IPS-11a (cell line): ENCODE measurements around the gene AHNAK2.

Experiments used
- H3K4me3 ChIP-seq: one replicate; pipeline ENCODE4 v1.5.1; 2013; ENCODE audit warnings: low read depth, low read length, control low read depth

The AHNAK2 gene

DNA sequence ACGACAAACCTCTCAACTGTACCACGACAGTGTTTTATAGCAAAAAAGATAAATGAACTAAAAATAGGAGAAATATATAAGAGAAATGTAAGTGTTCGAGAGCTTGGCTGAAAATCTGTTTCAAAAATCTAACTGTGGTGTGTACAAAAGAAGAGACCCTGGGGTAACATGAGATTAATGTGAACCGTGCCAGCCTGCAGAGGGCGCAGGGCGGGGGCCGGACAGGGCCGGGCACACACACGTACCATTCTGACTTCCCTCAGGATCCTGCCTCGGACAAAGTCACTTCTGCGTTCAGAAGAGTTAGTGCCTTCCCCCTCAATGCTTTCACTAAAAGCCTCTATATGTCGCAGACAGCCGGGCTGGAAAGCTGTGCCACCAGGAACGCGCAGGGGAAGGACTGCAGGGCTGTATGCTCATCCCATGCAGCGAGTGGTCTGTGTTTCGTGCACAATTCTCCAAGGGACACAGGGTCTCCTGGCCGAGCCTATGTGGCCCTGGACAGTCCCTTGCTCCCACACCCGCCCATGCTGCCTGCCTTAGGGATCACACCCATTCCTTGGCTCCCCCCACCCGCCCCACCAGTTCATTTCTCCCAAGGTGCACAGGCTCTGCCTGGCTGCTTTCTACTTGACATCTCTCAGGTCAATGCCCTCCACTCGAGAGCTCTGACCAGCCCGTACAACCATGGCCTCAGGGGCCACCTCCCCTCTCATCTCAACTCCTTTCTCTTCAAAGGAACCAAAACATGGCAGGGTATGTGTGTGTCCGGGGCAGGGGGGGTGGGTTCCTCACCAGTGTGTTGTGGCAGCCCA lies 34.2 kb upstream of the AHNAK2 start:
- no peak overlapping the region for H3K4me3 ChIP-seq

DNA sequence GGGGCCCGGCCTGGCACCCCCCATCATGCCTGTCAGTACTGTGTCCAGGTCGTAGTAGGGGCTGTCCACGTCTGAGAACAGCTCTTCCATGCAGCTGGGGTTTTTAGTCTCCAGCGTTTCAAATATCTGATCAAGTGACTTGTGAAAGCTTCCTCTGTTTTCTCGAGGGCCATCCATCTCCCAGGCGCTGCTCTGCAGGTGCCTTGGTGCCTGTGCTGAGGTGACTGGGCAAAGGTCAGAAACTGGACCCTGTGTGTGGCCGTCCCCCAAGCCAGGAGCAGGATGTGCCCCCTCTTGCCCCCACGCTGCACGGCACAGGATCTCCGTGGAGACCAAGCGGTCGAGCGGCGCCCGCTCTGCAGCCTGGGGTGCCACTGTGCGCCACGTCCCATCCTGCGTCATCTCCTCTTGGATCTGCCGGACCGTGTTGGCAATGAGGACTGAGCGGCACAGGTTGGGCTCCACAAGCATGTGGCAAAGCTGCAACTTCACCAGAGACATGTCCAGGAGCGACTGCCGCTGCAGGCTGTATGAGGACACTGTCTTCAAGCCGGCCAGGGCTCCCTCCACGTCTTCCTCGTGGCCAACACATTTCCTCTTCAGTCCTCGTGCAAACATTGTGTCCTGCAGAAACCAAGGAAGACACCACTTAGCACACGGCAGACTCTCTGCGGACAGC lies 33.3 kb upstream of the AHNAK2 start:
- H3K4me3 ChIP-seq: no peak overlapping the region

DNA sequence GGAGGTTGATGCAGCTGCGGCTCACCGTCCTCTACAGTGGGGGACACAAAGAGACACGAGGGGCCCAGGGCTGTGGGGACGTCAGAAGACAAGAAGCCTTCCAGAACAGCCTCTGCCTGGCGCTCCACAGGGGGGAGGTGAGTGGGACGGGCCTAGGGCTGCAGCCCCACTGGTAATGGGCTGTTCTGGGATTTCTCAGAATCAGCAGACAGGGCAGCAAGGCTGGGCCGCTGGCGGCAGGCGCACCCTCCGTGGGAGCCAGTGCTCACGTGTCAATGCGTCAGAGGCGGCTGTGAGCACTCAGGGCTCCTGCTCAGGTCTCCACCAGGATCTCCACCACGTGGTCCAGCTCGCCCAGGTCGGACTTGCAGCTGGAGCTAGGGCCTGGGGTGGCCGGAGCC lies 32.7 kb upstream of the AHNAK2 start:
- H3K4me3 ChIP-seq: no peak overlapping the region

DNA sequence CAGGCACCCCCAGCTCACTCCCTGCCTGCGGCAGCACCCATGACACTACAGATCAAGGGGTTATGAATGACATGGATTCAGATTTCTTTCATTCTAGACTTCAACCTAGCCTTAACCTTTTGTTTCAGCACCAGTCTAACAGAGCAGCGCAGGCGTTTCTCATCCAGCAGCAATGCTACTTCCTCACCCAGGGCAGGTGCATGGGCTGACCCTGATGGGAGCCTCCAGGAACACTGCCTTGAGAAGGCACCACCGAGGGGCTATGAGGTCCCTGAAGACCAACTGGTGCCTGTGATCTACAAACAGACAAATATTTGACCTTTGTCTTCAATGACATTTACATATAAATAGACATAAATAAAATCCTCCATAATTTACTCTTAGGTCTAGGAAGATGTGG lies 31.9 kb upstream of the AHNAK2 start:
- H3K4me3 ChIP-seq: no peak overlapping the region

DNA sequence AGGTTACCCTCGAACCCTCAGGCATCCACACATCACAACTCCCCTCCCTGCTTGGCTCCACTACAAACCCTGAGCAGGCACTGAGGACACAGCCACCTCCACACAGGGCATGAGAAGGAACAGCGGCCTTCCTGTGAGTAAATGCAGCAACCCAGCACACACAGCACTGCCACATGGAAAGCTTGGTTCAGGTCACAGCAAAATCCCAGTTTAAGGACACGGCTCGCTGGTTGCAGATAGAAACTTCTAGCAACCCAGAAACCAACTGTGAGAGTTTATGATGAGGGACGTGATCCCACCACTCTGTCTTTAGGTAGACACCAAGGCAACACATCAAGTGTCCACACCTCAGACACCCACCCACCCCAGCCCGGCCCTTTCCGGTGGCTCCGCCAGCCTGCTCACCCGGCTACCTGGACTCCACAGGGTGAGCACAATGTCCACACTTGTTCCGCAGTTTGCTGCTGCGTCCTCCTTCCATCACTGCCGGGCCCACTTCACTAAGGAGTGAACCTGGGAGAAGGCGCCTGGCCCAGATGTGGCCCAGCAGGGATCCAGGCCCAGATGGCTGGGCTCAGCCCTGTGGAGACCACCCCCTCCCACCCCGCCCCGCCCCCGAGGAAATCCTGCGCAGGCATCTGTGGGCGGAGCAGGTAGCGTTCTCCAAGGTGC lies 29.6 kb upstream of the AHNAK2 start:
- no peak overlapping the region for H3K4me3 ChIP-seq

DNA sequence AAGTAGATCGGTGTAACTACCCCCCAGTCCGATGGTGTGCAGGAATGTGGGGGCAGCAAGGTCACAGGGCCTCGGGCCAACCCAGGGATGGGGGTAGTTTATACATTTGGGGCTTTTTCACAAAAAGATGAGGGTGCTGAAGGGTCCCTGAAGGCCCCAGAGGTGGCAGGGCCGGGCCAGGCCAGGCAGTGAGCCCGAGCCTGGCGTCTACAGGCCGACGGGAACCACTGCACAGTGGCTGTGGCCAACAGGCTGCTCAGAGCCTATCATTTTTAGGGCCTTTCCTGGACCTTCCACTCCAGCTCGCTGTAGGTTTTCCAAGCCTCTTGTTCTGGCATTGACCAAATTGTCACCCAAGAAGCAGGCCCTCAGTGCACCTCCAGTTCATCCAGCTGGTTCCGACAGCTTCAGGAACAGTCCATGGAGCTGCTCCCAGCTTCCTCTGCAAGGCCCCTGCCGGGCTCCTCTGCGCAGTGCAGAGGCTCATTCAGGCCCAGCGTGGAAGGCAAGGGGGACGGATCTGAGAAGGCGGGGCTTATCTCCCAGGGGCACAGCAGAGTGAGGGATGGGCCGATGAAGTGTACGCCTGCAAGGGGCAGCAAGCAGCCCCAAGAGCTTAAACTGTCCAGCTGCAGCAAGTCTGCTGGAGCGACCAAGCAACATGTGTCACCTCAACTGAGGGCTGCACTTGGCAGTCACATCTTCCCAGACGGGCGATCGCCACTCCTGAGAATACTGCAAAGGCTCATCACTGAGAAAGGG lies 28.8 kb upstream of the AHNAK2 start:
- no peak overlapping the region for H3K4me3 ChIP-seq

DNA sequence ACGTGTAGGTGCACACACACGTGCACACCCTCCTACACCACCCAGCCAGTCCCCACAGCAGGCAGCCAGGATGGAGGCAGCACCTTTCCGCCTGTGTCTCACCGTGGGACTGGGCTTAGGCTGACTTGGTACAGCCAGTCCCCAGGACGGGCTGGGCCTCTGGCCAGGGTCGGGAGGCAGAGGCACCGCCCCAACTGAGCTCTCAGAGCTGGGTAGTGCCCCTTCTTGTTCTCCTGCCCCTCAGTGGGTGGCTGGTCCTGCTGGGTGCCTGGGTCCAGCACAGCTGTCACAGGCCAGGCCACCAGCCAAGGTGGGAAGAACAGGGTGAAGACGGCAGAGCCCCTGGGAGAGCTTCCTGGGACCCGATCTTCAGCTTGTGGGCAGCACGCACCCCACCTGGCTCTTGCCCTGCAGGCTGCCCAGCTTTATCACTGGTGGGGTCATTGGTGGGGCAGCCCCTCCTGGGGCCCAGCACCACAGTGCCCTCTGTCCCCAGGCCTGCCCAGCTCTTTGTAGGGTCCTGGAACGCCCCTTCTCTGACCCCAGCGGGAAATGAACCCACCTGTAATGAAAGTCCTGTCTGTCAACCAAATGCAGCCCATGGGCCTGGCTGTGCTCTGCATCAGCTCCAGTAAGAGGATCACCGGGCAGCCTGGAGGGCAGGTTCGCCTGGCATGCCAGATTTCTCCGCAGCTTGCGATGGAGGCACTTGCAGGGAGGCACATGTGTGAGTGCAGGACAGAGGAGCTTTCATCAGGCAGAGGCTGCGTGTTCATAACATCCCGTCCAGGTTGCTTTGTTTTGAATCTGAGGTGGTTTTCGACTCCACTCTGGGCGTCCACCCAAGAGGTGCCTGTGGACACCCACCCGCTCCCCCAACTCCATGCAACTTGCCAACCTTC lies 28.0 kb upstream of the AHNAK2 start:
- no peak overlapping the region for H3K4me3 ChIP-seq

DNA sequence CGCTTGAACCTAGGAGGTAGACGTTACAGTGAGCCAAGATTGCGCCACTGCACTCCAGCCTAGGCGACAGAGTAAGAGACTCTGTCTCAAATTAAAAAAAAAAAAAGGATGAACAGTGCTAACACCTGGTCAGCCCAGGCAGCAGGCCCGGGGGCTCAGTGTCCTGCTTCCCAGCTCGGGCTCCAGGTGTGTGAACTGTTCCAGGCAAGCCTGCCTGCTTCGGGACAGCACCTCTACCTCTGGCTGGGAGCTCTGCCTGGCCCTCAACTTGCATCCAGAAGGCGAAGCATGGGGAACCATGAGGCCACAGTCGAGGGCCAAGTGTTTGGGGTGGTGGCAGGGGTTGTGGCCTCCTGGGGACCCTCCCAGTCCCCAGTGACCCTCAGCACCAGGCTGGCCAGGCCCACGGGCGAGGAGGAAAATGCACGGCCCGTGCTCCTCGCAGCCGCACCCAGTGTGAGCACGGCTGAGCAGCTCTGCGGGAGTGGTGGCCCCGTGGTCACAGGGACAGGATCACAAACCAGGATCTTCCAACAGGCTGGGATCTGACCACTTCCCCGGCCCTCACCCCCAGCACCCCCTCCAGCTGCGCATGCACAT lies 27.3 kb upstream of the AHNAK2 start:
- H3K4me3 ChIP-seq: no peak overlapping the region

DNA sequence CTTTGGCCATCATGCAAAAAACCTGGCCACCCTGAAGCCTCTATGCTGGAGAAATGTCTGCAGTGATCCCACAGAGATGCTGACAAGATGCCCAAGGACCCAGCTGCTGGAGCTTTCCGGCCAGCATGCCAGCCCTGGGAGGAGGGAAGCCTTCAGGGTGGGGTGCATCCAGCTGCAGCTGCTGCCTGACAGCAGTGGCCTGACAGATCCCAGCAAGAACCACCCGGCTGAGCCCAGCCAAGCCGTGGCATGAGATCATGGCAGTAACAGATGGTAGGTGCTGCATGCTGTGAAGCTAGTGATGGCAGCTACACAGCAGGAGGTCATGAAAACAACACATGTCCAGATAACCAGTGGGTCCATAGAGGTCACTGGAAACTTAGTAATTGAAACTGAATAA lies 21.2 kb upstream of the AHNAK2 start:
- H3K4me3 ChIP-seq: no peak overlapping the region

DNA sequence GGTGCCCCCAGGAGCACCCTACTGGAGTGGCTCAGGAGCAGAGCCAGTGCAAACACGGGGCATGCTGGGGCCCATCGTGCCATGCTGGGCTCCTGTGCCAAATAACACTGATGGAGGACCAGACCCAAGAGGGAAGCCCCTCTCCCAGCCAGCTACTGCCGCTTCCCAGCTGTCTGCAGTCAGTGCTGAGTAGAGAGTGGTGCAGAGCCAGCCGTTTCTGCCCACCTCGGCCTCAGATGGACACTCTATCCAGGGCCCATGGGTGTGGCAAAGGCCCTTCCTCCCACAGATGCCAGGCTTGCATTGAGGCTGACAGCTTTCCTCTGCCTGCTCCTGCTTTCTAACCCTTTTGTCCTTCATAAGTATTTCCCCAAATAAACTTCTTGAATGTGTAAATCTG lies 20.6 kb upstream of the AHNAK2 start:
- H3K4me3 ChIP-seq: no peak overlapping the region

DNA sequence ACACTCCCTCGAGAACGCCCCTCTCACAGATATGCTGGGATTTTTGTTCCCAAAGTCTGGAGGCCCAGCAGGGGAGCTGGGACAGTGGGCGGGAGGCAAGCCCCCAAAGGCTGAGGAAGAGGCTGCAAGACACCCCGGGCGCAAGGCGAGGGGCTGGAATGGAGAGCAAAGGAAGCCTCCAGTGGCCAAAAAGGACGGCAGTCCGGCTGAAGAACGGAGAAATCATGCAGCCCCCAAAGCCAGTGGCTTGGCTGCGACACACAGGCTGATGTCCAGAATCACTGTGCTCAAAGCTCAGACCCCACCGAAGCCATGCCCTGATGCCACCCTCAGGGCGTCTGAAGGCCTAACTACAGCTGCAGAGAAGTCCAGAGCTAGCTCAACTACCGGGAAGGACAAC lies 18.3 kb upstream of the AHNAK2 start:
- H3K4me3 ChIP-seq: no peak overlapping the region

DNA sequence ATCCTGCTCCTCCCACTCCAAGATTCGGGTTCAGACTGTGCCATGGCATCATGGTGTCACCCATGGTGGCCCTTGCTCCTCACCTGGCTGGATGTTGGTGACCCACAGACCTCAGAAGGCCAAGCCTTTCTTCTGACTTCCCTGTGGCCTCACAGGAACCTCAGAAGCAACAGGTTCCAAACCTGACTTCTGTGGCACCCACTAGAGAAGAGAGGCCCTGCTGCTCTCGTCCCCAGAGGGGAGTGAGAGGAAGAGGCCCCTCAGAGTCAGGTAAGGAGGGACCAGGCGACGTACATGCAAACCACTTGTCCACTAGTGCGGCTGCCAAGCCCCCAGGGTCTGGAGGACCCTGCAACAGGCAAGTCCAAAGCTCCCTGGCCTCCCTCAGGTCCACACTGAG lies 17.9 kb upstream of the AHNAK2 start:
- H3K4me3 ChIP-seq: no peak overlapping the region

DNA sequence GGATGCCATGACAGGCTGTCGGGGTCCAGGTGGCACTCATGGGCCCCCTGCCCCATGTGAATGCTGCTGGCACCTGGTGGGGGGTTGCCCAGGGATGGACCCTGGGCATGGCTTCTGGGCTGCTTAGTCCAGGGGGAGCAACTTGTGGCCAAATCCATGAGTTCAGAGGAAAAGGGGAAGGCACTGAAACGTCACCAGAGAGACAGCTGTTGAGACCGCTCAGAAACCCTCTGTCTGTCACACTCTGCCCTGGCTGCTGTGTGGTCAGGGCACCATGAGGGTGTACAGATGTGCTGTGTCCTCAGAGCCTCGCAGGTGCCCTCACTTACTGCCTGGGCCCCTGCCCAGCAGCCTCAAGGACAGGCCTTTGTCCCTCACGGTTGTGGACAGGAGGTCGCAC lies 16.8 kb upstream of the AHNAK2 start:
- no peak overlapping the region for H3K4me3 ChIP-seq

DNA sequence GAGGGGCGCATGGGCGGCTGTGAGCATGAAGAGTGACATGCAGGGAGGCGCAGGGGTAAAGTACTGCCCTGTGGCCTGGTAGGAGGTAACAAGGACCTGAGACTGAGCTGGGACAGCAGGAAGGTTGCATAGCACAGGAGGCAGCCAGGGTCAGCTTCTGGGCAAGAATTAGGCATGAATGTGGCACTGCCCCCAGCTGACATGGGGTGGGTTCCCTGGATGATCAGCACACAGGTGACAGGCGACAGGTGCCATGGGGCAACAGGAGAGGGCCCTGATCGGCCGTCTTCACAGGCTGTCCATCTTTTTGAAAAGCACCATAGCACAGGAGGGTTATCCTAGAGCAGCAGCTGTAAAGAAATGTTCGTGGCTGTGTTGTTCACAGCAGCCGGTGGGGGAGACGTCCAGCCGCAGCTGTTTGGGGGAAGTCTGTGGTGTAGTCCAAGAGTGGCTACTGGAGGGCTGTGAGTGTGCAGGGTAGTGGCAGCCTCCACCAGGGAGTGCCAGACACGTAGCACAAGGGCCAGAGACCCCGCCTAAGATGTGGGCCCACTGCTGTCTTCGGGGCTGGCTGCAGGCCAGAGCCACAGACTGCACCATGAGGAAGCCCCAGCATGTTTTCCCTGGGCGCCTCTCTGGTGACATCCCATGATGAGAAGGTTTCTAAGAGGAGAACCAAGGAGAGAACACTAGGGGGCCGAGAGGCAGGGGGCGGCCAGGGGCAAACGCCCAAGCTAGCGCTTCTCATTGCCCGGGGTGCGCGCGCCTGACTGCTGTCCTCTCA lies 15.8 kb upstream of the AHNAK2 start:
- no peak overlapping the region for H3K4me3 ChIP-seq

DNA sequence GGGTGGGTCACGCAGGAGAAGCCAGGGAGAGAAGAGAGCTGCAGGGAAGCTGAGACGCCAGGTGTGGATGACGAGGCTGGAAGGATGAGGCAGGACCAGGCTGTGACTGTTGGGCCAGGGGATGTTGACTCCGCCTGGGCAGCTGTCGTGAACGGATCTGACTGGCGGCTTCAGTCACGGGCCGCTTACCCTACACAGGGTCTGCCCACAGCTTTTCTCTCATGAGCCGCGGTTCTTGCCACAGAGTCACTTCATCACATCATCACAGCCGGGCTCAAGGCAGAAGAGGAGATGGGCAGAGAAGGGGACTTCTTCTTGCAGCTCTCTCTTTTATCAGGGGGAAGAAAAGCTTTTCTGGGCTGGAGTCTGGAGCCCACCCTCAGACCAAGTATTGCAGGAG lies 15.1 kb upstream of the AHNAK2 start:
- no peak overlapping the region for H3K4me3 ChIP-seq

DNA sequence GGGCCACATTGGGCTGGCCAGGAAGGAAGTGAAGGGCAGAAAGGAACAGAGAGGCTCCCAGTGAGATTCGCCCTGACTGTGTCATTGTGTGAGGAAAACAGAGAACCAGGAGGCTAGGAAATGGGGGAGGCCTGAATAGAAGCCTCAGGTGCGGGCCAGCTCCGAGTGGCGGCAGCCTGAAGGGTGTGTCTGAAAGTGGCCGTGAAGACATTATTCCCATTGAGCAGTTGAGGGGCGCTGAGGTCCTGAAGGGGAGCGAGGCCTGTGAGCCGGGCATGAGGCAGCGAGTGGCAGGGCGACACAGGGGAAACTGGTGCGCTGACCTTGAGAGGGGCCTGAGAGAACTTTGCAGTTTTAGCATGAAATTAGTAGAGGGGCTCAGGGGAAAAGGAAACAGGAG lies 14.3 kb upstream of the AHNAK2 start:
- no peak overlapping the region for H3K4me3 ChIP-seq

DNA sequence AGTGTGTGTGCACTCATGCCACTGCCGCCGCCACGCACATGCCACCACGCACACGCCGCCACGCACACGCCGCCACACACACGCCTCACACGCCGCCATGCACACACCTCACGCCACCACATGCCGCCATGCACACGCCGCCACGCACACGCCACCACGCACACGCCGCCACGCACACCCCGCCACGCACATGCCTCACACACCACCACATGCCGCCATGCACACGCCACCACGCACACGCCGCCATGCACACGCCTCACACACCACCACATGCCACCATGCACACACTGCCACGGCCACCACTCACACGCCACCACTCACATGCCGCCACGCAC lies 13.7 kb upstream of the AHNAK2 start:
- H3K4me3 ChIP-seq: no peak overlapping the region

DNA sequence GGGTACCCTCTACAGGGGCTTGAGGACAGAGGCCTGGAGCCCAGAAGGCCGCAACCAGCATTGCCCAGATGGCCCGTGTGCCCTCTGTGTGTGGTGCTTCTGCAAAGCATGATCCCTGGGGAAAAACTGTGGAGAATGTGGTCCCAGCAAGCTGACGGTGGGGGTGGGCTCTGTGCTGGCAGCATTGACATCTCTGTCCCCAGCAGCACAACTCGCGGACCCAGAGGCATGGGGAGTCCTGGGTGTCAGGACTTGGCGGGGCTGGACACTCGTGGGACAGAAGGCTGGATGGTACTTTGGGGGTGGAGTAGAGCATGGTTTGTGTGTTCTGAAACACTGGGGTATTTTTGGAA lies 11.8 kb upstream of the AHNAK2 start:
- no peak overlapping the region for H3K4me3 ChIP-seq

DNA sequence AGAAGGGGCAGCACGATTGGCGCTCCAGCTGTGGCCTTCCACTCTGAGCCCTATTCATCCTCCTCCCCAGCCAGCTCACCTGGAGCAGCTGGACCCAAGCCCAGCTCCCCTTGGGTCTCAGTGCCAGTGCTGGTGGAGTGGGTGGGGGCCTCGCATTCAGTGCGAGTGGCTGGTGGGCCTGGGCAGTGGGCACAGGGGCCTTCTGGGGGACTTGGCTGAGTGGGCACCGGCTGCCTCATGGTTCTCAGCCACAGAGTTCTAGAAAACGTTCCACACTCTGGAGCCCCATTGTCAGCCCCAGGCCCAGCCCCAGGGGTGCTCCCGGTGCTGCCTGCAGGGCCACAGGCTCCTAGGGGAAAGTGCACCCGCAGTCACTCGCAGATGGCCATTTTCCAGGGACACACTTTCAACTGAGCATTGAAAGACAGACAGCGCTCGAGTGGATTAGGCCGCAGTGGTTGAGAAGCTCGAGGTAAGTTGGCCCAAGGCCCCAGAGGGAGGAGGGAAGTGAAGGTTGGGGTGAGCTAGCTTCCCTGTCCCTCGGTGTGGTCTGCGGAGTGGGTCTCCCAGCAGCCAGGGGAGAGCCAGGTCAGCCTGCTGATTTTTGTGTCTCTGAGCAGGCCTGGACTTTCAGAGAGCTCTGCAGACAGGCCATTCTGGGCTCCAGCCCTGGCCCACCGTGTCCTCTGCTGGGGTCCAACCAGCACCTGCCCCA lies 11.2 kb upstream of the AHNAK2 start:
- no peak overlapping the region for H3K4me3 ChIP-seq
